ENCODE data around the gene ZNF532.

DNA sequence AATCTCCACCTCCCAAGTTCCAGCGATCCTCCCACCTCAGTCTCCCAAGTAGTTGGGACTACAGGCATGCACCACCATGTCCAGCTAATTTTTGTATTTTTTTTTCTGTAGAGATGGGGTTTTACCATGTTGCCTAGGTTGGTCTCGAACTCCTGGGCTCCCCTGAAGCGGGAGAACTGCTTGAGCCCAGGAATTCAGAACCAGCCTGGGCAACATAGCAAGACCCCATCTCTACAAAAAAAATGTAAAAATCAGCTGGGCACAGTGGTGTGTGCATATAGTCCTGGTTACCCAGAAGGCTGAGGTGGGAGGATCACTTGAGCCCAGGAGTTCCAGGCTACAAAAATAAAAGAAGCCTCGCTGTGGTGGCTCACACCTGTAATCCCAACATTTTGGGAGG, 12.0 kb upstream of the ZNF532 start:
- TF ChIP-seq, protein P1, sequence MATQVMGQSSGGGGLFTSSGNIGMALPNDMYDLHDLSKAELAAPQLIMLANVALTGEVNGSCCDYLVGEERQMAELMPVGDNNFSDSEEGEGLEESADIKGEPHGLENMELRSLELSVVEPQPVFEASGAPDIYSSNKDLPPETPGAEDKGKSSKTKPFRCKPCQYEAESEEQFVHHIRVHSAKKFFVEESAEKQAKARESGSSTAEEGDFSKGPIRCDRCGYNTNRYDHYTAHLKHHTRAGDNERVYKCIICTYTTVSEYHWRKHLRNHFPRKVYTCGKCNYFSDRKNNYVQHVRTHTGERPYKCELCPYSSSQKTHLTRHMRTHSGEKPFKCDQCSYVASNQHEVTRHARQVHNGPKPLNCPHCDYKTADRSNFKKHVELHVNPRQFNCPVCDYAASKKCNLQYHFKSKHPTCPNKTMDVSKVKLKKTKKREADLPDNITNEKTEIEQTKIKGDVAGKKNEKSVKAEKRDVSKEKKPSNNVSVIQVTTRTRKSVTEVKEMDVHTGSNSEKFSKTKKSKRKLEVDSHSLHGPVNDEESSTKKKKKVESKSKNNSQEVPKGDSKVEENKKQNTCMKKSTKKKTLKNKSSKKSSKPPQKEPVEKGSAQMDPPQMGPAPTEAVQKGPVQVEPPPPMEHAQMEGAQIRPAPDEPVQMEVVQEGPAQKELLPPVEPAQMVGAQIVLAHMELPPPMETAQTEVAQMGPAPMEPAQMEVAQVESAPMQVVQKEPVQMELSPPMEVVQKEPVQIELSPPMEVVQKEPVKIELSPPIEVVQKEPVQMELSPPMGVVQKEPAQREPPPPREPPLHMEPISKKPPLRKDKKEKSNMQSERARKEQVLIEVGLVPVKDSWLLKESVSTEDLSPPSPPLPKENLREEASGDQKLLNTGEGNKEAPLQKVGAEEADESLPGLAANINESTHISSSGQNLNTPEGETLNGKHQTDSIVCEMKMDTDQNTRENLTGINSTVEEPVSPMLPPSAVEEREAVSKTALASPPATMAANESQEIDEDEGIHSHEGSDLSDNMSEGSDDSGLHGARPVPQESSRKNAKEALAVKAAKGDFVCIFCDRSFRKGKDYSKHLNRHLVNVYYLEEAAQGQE (IDR thresholded peaks at IDR 0.05; ENCODE audit: insufficient read depth in 1 of 2, low read depth in 2 of 2, low read length in 2 of 2), result no peak
- no peak for TF ChIP-seq POLR2AphosphoS5 (IDR thresholded peaks at IDR 0.05; ENCODE audit: low read depth, low read length)
